ENCODE results near the gene C19orf85.
"Not testable (repeated sequence)": the region's sequence is repeated elsewhere in the genome, so short reads cannot be mapped to it uniquely, and the experiment has no call there.

C19orf85 gene

DNA sequence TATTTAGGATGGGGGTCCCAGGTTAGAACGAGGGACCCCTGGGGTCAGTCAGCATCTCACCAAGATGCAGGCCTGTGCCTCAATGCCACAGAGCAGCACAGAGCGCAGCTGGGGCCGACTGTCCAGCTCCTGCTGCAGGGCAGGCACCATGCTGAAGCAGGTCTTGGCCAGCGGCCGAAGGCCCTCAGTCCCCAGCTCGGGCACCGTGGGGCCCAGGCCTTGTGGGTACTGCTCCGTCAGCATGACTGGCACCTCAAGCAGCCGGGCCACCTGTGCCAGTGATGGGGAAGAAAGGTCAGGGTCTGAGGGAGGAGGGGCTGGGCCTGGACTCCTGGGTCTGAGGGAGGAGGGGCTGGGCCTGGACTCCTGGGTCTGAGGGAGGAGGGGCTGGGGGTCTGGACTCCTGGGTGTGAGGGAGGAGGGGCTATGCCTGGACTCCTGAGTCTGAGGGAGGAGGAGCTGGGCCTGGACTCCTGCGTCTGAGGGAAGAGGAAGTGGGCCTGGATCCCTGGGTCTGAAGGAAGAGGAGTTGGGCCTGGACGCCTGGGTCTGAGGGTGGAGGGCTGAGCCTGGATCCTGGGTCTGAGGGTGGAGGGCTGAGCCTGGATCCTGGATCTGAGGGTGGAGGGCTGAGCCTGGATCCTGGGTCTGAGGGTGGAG lies 8.8 kb downstream of the C19orf85 start:
- no peak for FAIRE-seq

DNA sequence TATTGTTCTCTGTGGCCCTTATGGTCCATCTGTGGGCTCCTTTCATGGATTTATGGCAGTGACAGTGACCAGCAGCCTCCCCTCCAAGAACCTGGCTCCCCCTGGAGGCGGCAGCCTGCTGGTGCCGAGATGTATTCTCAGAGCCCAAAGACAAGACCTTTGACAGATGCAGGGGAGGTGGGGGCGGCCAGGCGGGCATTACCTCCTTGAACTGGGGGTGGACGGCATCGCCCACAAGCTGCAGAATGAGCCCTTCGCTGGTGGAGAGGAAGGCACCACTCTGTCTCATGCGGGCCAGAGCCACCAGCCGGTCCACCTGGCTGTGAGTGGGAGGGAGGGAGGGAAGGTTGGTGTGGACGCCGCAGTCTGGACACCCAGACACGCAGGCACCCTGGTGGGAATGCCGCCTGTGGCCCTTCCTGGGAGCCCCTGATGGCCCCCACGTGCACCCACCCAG lies 9.7 kb downstream of the C19orf85 start:
- FAIRE-seq = no peak

DNA sequence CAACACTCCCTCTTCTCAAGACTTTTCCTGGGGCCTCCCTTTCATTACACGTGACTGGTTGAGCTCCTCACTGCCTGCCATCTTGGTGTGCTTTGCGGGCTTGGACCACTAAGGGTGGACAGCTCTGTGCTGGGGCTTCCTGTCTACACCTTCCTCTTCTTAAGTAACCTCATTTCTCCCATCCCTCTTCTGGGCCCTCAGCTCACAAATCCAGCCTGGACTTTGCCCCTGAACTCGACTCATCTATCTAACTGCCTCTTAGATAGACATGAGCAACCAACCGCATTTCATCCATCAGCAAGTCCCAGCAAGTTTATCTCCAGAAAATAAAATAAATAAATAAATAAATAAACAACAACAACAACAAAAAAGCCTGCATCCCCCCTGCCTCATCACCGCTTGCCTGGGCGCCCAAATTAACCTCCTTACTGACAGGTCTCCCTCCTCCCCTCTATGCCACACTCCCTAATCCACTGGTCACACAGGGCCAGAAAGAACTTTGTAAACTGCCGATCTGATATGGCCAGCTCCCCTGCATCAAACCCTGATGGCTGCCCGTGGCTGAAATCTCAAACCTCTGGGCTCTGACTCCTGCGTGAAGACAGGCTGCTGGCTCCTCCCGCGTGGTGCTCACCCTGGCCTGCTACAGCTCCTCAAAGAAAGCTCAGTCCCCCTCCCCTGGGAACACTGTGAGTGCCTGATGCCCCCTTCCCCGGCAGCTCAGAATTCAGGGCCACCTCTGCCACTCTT lies 10.9 kb downstream of the C19orf85 start:
- FAIRE-seq = no peak

DNA sequence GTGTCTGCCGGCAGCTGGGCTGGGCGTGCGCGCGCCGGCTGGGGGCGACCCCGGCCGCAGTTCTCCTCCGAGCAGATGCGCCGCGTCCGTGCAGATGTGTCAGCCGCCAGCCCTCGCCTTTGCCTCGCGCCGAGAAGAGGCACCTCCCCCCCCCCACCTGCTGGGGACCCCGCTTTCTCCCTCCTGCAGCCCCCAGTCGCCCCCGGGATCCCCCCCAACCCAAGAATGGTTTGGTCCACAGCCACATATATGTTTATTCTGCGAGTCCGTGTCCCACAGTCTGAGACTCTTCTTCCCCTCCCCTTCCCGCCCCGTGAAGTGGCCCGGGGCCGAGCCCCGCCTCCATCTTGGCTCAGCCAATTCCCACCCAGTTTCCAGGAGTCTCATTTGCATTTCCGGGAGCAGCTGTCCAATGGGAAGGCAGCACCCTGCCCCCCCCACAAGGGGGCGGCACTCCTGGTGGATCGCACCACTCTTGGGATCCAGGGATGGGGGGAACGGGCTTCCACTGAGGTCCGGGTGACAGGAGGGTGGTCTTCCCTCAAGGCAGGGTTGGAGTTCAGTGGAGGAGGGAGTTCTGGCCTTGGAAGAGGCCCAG lies 11.7 kb downstream of the C19orf85 start:
- no peak for FAIRE-seq

DNA sequence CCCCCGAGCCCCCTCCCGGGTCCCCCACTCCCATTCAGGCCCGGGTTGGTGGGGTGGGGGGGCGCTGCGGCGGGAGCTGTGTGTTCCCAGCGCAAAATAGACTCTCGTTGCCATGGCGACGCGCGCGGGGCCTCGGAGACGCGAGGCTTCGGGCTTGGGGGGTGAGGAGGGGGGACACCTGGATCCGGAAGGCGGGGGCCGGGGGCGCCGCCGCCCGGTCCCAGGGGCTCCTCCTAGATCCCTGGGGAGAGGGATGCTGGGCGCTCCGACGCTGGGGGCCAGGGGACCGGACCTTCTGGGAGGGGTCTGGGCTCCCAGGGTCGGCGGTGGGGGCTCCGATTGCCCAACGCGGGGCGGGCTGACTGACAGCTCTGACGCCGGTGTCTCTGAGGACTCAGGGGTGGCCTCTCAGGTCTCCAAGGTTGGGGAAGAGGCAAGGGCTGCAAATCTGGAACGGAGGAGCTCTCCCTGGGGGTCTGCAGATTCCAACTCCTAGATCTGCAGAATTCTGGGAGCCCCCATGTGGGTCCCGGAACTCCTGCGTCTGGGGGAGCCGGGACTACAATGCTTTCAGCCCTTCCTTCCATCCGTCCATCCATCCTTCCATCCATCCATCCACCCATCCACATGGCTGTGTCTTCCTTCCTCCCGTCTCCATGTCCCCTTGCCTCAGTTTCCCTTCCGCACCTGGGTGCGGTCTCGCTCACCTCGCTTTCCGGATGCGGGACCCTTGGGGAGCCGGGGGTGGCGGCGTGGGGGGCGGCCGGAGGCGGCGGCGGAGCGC lies 12.4 kb downstream of the C19orf85 start:
- no peak for FAIRE-seq

DNA sequence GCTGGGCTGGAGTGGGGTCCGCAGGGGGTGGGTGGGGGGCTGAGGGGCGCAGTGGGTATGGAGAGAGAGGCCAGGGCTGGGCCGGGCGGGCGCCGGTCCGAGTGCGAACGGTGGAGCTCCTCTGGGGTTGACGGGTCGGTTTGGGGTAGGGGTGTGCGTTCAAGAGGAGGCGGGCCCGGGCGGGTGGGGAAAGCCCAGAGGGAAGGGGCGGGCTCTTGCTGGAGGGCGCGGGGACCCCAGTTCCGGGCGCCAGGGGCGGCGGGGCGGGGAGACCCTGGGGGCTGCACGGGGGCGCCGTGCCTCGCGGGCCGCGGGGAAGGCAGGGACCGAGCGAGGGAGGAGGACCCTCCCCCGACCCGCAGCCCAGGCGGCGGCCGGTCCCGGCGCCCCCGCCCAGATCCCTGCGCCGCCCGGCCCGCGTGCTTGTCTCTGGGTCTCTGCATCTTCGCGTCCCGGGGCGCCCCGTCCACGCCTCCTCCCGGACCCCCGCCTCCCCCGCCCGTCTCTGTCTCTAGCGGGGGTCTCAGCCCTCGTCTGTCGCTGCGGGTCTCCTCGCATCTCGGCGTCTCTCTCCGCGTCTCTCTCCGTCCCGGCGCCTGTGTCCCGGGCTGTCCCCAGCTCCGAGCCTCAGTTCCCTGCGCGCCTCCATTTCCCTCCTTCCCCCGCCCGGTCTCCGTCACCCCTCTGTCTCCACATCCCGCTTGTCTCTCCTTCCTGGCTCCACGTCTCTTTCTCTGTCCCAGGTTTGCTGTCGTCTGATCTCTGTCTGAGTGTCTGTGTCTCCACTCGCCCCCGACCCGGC lies 13.2 kb downstream of the C19orf85 start:
- no peak for FAIRE-seq

DNA sequence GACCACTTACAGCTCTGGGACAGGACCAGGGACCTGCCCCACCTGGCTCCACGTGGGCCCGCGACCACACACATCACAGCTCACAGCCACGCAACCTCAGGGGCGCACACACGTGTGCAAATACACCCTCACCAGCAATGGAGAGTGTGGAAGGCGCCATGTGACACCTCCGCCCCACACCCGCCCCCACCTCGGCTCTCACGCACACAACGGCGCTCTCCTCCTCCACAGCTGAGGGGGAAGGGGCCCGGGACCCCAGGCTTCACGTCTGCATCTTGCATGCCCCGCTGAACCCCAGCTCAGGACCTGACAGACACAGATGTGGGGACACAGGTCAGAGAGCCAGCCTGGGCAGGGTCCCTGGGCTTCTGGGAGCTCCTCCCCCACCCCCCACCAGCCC lies 15.1 kb downstream of the C19orf85 start:
- FAIRE-seq = no peak

DNA sequence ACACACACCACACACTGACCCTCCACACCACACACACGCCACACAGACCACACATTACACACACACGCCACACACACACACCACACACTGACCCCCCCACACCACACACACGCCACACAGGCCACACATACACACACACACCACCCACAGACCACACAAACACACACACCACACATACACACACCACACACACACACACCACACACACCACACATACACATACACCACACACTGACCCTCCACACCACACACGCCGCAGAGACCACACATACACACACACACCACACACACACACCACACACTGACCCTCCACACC lies 16.4 kb downstream of the C19orf85 start:
- FAIRE-seq = not testable (repeated sequence)

DNA sequence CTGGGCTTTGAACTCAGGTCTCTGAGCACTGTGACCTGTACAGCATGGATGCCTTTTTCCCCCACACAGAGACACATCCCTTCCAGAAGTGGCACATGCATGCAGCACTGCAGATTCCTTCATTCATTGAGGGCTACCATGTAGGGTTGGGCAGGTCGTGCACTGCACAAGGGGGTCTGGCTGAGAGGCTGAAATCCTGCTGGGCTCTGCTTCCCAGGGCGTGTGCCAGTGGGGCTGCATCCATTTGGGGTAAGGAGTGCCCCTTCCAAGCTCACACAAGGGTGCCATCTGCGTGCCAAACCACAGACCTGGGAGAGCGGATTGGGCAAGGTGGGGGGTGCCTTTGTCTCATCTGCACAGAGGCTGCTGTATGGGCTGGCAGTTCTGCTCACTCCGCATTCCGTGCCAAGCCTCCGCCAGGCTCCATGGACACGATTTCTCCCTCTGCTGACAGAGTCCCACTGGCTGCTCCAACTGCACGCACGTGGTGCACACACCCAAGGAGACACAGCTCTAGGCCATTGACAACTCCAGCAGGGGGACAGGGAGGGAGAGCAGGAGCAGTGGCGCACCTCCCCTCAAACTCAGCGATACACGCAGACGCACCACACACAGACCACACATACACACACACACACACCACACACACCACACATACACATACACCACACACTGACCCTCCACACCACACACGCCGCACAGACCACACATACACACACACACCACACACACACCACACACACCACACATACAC lies 17.0 kb downstream of the C19orf85 start:
- FAIRE-seq = no peak

DNA sequence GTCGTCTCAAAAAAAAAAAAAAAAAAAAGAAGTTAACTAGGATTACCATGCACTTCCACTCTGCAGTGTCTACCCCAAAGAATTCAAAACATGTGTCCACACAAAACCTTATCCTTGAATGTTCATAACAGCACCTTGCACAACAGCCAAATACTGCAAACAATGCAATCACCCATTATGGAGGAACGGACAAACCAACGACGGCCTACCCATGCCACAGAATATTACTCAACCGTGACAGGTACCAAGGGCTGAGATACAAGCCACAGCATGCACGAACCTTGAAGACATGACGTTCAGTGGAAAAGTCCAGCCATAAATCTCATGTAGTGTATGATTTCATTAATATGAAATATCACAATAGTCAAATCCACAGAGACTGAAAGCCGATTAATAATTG lies 18.5 kb downstream of the C19orf85 start:
- no peak for FAIRE-seq

DNA sequence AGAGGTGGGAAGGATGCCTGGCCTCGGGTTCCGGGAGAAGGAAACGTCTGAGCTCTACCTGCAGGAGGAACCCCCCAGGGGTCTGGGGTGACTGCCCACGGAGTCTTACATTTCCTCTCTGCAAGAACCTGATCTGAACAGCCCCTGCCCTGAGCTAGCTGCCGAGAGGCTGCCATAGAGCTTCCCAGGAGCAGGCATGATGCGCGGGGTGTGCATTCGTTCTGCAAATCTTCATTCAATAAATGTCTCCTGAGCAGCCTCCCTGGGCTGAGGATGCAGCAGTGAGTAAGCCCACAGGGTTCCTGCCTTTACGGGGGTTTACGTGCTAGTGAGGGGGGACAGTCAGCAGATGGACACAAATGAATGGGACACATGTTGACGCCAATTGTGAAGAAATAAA lies 19.9 kb downstream of the C19orf85 start:
- FAIRE-seq = no peak

DNA sequence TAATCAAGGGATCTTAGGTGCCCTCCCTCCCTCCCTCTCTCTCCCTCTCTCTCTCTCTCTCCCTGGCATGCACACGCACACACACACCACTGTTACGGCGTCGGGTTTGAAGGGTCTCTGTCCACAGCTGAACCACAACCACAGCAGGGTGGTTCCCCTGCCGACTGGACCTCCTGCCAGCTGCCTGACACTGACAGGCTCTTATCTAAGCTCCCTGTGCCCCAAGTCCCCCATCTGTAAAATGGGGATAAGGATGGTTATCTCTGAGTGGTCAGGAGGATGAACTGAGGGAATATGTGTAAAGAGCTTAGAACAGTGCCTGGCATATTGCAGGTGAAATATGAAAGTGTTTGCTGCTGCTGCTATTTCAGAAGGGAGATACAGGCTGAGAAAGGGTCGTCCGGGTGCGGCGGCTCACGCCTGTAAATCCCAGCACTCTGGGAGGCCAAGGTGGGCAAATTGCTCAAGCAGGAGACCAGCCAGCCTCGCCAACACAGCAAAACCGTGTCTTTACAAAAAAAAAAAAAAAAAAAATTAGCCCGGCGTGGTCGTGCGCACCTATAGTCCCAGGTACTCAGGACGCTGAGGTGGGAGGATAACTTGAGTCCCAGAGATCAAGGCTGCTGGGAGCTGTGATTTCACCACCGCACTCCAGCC lies 20.6 kb downstream of the C19orf85 start:
- no peak for FAIRE-seq

DNA sequence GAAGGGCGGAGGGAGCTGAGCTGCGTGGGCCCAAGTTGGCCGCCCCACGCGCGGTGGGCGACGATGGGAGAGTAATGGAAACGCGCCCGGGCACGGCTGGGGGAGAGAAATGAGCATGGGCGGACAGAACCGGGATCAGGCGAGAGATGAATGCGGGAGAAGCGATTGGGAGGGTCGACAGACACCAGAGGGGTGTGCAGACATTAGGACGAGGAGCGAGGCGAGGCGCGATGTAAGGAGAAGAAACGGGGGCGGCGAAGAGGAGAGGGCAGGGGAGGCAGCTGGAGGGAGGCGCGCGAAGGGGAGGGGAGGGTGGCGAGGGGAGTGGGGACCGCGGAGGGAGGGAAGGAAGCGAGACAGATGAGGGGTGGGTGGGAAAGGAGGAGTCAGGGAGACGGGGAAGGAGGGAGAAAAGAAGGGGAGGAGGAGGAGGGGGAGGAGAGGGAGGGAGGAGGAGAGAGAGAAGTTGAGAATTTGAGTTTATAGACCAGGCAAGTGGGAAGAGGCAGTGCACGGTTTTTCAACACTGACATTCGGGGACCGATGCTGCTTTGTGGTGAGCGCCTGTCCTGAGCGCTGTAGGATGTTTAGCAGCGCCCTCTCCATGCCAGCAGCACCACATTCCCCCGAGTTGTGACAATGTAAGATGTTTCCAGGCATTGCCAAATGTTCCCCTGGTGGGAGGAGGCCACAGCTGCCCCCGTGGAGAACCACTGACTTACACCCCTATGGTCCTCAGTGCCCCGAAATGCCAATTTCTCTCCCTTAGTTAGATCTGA lies 21.3 kb downstream of the C19orf85 start, which contains the start of gene SHISA7:
SHISA7 (minus strand) TSS at position 256 of the 779 bp plus-strand sequence. CDS start 437 bp downstream, outside the sequence.
- FAIRE-seq = no peak

DNA sequence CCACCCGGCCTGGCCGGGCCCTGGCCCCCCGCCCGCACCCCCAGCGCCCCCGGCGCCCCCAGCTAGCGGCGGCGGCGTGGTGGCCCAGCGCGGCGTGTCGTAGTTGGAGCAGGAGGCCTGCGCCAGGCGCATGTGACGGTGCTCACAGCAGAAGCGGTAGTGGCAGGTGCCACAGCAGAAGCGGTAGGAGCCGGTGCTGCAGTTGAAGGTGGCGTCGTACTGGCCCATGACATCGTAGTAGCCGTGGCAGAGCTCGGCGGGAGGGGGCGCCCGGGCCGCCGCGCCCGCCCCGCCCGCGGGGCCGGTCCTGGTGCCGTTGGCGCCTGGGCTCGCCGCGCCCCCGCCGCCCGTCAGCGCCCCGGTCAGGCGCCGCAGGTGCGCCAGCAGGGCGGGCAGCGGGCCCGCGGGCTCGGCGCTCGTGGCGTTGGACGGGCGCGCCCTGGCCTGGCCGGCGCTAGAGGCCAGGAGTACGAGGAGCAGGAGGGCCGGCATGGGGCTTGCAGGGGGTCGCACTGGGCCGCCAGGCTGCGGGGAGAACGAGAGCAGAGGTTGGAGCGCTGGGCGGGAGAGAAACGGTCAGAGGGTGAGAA lies 22.1 kb downstream of the C19orf85 start:
- no peak for FAIRE-seq

DNA sequence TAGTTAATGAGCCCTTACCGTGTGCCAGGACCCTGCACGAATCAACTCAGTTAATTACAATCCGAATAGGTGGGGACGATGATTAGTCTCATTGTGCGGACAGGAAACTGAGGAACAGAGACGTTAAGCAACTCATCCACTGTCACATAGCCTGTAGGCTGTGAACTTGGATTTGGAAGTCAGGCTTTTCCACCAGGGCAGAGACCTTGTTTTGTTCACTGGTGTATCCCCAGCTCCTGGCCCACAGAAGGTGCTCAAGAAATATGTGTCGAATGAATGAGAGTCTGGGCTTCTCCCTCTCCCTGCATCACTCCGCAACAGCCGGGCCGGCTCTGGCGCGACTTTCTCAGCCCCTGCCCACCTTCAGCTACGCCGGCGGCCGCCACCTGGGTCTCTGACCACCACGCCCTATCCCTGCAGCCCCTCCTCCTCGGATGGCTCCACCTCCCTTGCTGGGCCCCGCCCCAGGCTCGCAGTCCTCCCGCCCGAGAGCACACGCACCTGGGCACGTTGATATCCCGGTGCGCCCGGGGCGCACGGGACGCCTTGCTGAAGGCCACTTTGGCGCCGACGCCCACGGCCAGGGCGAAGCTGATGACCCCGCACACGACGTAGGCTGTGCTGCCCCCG lies 22.7 kb downstream of the C19orf85 start:
- no peak for FAIRE-seq

DNA sequence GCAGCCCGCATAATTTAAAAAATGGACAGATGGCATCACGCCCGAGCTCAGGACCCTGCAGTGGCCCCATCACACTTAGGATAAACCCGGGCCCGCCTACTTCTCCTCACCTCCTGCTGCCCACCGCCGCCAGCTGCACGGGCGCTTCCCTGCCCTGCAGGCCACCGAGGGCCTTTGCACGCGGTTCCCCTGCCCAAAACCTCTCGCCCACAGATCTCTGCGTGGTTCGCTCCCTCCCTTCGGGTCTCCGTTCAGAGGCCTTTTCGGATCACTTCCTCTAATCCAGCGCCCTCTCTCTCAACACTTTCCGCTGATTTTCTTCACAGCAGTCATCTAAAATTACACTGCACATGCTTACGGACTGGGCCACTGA lies 23.2 kb downstream of the C19orf85 start:
- no peak for FAIRE-seq

DNA sequence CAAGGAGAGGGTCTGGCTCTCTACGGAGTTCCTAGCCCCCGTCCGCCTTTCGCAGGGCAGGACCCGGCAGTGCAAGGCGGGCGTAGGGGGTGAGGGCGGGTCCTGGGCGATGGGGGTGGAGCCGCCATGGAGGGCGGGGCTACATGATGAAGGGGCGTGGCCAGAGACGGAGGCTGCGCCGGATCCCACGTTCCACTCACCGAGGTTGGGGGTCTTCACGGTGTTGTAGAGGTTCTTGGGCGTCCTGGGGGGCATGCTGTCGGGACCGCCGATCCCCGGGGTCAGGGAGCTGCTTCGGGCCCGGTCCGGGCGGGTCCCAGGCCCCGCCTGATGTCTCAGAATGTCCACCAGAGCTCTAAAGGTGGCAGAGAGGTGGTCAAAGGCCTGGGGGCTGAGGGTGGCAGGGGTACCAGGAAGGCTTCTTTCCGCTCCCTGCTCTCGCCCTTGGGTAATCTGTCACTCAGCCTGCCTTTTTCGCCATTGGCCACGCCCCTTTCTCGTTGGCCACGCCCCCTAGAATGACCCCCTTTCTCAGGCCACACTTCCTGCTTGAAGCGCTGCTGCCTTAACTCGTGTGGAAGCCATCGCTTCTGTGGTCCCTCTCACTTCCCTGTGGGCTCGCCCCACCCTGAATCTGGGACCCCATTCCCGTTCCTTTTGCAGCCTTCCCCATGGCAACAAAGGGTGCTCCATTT lies 24.0 kb downstream of the C19orf85 start:
- FAIRE-seq = no peak

DNA sequence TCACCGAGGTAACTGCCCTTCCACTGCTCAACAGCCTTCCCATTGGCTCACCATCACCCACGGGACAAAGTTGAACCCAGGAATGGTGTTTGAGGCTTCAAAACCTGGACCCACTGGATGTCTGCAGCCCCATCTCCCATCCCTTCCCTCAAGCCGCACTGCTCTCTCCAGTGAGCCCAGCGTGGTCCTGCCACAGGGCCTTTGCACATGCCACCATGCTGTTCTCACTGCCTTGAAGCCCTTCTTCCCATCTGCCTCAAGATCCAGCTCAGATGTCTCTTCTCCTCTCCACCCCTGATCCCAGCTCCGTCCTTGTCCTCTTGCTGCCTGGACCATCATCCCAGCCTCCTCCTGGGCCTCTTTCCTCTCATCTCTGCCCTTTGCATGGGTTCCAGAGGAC lies 25.5 kb downstream of the C19orf85 start:
- FAIRE-seq = no peak

DNA sequence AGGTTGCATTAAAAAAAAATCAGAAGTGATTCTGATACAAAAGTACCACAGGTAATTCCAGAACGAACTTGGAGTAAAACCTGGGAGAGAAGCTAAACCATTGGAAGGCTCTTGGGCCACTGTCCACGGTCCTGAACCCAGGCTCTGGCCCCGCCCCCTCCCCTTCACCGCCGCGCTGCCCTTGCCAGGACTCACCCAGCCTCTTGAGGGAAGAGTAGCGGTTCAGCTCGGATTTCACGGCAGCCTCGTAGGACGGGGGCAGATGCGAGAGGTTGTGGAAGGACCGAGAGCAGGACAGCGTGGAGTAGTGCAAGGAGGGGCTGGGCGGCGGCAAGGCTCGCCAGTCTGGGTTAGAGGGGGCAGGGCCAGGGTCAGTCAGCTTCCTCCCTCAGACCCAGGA lies 27.1 kb downstream of the C19orf85 start:
- no peak for FAIRE-seq

Data from A204.1 (cell line).